Naive B cell (primary cell): Measurements from ENCODE around the gene UBE2L6. TPM values are rescaled to one million over a fixed set of nuclear protein-coding genes. Genes with fewer than 3 reads are reported as not detected.

Experiments used
- polyA plus RNA-seq, 6 donors: library from polyadenylated mRNA; unstranded; fragments of 300-500 nt; fragmentation: Illumina TruSeq; gene quantifications; one replicate each; pipeline ENCODE4 v1.2.3, GENCODE V29; 2021; ENCODE audit warnings: low read depth in 6 of 6

Gene UBE2L6
- polyA plus RNA-seq, 6 donors from 2014 or later, result 182 to 310 (median 219) TPM

Other genes with a start within 250 kb of the UBE2L6 start
- gene TNKS1BP1, start 242.7 kb downstream of the UBE2L6 start, polyA plus RNA-seq, result 1 to 10 TPM in 5 of 6 donors, not detected in 1; 1.1 to 3.8 (median 2.9) TPM
- gene SSRP1, start 231.8 kb downstream of the UBE2L6 start, polyA plus RNA-seq, result 10 to 100 TPM; 22.7 to 39.6 (median 32.8) TPM
- not detected for gene P2RX3, start 229.3 kb downstream of the UBE2L6 start, polyA plus RNA-seq
- gene PRG3, start 186.5 kb downstream of the UBE2L6 start, polyA plus RNA-seq, result not detected
- gene PRG2, start 177.0 kb downstream of the UBE2L6 start, polyA plus RNA-seq, result not detected
- gene SLC43A3, start 140.6 kb downstream of the UBE2L6 start, polyA plus RNA-seq, result 10 to 100 TPM; 14.5 to 20.8 (median 17.5) TPM
- gene RTN4RL2, start 107.1 kb downstream of the UBE2L6 start, polyA plus RNA-seq, result under 1 TPM in 1 of 6 donors, not detected in 5; 0.12 TPM
- gene SLC43A1, start 52.0 kb downstream of the UBE2L6 start, polyA plus RNA-seq, result 10 to 100 TPM in 1 of 6 donors, 1 to 10 TPM in 5; 3.2 to 10.9 (median 4.6) TPM
- gene TIMM10, start 36.9 kb downstream of the UBE2L6 start, polyA plus RNA-seq, result 100 to 1,000 TPM in 1 of 6 donors, 10 to 100 TPM in 5; 64.9 to 105 (median 79.9) TPM
- gene SMTNL1, start 30.1 kb downstream of the UBE2L6 start, polyA plus RNA-seq, result under 1 TPM in 3 of 6 donors, not detected in 3; 0.18 to 0.40 (median 0.34) TPM
- gene SERPING1, start 30.0 kb upstream of the UBE2L6 start, polyA plus RNA-seq, result under 1 TPM in 1 of 6 donors, not detected in 5; 0.82 TPM
- not detected for gene YPEL4, start 82.2 kb upstream of the UBE2L6 start, polyA plus RNA-seq
- gene CLP1, start 90.1 kb upstream of the UBE2L6 start, polyA plus RNA-seq, result 10 to 100 TPM; 15.1 to 62.2 (median 19.0) TPM
- 10 to 100 TPM in 5 of 6 donors, 1 to 10 TPM in 1; 6.1 to 39.2 (median 28.2) TPM for gene ZDHHC5, start 100.4 kb upstream of the UBE2L6 start, polyA plus RNA-seq
- gene MED19, start 144.5 kb upstream of the UBE2L6 start, polyA plus RNA-seq, result 10 to 100 TPM; 17.6 to 24.3 (median 21.7) TPM
- gene TMX2, start 144.9 kb upstream of the UBE2L6 start, polyA plus RNA-seq, result 10 to 100 TPM; 61.5 to 77.9 (median 72.3) TPM
- gene SELENOH, start 173.8 kb upstream of the UBE2L6 start, polyA plus RNA-seq, result 100 to 1,000 TPM; 299 to 401 (median 350) TPM
- 1 to 10 TPM in 3 of 6 donors, under 1 TPM in 2, not detected in 1; 0.47 to 1.6 (median 1.4) TPM for gene BTBD18, start 184.1 kb upstream of the UBE2L6 start, polyA plus RNA-seq
- 1 to 10 TPM in 5 of 6 donors, under 1 TPM in 1; 0.28 to 9.5 (median 7.8) TPM for gene CTNND1, start 194.1 kb upstream of the UBE2L6 start, polyA plus RNA-seq